Articular chondrocyte of knee joint (primary cell): ENCODE results near the gene PLK1. TPM values are rescaled to one million over a fixed set of nuclear protein-coding genes. Genes with fewer than 3 reads are reported as not detected.

Experiments used
- total RNA-seq: library from RNA; depleted of rRNA; stranded (reverse); fragments of >200 nt; gene quantifications from 2 replicates; pipeline ENCODE4 v1.2.3, GENCODE V29; 2012

Gene PLK1
- total RNA-seq = 12.8 and 14.9 TPM in 2 replicates

GRCh38 chr16:23678430-23679273 lies at the start of gene PLK1:
Gene PLK1, plus strand, starts transcription at chr16:23678889. Its CDS starts 44 bp downstream, at chr16:23678933.

GRCh38 chr16:23640931-23641765 lies 37.5 kb upstream of the PLK1 start, which contains the start of the genes DCTN5 and PALB2:
Gene DCTN5, plus strand, starts transcription at chr16:23641466. Its CDS starts 77 bp downstream, at chr16:23641543.
Gene PALB2, minus strand, starts transcription at chr16:23641310. Its CDS starts 153 bp downstream, at chr16:23641157.

DNA sequence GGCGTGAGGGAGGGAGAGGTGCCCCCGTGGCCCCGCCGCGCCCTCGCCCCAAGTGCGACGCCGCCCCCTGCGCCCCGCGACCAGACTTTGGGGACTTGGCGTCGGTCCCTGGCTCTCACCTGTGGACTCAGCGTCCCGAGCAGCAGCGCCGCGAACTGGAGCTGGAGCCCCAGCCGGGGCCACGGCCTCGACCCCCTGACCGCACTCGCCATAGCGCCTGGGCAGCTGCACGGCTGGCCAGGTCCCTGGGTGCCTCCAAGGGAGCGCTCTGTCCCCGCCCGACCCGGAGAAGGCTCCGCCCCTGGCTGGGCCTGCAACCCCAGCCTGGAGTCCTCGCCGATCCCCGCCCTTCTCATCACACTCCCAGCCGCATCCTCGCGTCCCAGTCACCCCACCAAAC lies 34.3 kb downstream of the PLK1 start, which contains the start of gene ERN2:
TSS of gene ERN2 (minus strand) at position 247 of the 400 bp plus-strand sequence. CDS start at position 212, 35 bp downstream.

Other genes starting within 250 kb of the PLK1 start
- 20.0 and 20.8 TPM in 2 replicates for gene COG7, start 225.7 kb upstream of the PLK1 start, total RNA-seq
- 45.8 and 50.4 TPM in 2 replicates for gene GGA2, start 168.4 kb upstream of the PLK1 start, total RNA-seq
- gene EARS2, start 121.5 kb upstream of the PLK1 start, total RNA-seq = 22.8 and 27.7 TPM in 2 replicates
- gene UBFD1, start 121.2 kb upstream of the PLK1 start, total RNA-seq = 83.9 and 113 TPM in 2 replicates
- 53.8 and 69.8 TPM in 2 replicates for gene NDUFAB1, start 82.6 kb upstream of the PLK1 start, total RNA-seq
- gene PALB2, start 37.6 kb upstream of the PLK1 start, total RNA-seq = 14.1 and 17.0 TPM in 2 replicates
- gene DCTN5, start 37.4 kb upstream of the PLK1 start, total RNA-seq = 55.9 and 69.4 TPM in 2 replicates
- 0.11 and 0.13 TPM in 2 replicates for gene ERN2, start 34.3 kb downstream of the PLK1 start, total RNA-seq
- not detected in 2 replicates for gene CHP2, start 76.1 kb downstream of the PLK1 start, total RNA-seq
- gene PRKCB, start 157.1 kb downstream of the PLK1 start, total RNA-seq = 0.11 and 0.52 TPM in 2 replicates